ENCODE results near the gene ZNF385D. TPM values are rescaled to one million over a fixed set of nuclear protein-coding genes. Genes with fewer than 3 reads are reported as not detected.

The ZNF385D gene
- total RNA-seq, 1 experiment from 2014 or later = 0.28 TPM

DNA sequence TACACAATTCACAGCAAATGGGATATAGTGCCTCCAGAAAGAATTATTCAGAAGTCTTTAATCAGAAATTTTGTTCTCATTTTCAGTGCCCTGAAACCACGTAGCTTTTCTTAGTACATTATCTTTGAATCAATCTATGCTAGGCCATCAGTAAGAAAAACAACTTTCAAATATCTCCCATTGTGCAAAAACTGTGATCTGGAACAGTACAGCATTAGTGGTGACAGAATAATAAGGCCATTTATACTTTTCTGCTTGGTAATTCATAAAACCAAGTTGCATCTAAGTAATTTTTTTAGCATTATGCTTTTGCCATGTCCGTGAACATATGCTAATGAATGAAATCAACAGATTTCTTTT, 35.4 kb upstream of the ZNF385D start:
- Histone ChIP-seq H4K20me1 (ENCODE audit: insufficient read depth) (no peaks in the 10 kb centered on the region), H3K27me3 (ENCODE audit: insufficient read depth, low read depth) (no peaks in the 10 kb centered on the region), H3K27ac (no peak overlapping the region), H3K79me2 (ENCODE audit: low read depth) (no peaks in the 10 kb centered on the region), H3K9me2 (ENCODE audit: insufficient read depth) (peaks cover 4% of the 10 kb centered on the region; the same call in 1 of the 2 replicates), H2AFZ (peak overlapping the region; percentile 36; the same call in 1 of the 2 replicates), H3K4me1 (replicated peaks; ENCODE audit: insufficient read depth) (no peaks in the 10 kb centered on the region), H3K4me3 (no peak overlapping the region), H3K9me3 (ENCODE audit: insufficient read depth, low read depth) (no peaks in the 10 kb centered on the region), H3K36me3 (ENCODE audit: low read depth) (no peaks in the 10 kb centered on the region), H3K4me2 (no peak overlapping the region), H3F3A (ENCODE audit: insufficient read depth, low read depth) (no peaks in the 10 kb centered on the region)
- intact Hi-C loops (cut with micrococcal nuclease; ENCODE audit: unreplicated experiment) = no loop called here
- BruUV-seq (replicated peaks) = no TSS peak
- no peak for TF ChIP-seq EZH2 (IDR thresholded peaks at IDR 0.05; ENCODE audit: low read depth)
- TF ChIP-seq, protein P1, sequence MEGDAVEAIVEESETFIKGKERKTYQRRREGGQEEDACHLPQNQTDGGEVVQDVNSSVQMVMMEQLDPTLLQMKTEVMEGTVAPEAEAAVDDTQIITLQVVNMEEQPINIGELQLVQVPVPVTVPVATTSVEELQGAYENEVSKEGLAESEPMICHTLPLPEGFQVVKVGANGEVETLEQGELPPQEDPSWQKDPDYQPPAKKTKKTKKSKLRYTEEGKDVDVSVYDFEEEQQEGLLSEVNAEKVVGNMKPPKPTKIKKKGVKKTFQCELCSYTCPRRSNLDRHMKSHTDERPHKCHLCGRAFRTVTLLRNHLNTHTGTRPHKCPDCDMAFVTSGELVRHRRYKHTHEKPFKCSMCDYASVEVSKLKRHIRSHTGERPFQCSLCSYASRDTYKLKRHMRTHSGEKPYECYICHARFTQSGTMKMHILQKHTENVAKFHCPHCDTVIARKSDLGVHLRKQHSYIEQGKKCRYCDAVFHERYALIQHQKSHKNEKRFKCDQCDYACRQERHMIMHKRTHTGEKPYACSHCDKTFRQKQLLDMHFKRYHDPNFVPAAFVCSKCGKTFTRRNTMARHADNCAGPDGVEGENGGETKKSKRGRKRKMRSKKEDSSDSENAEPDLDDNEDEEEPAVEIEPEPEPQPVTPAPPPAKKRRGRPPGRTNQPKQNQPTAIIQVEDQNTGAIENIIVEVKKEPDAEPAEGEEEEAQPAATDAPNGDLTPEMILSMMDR (conservative IDR thresholded peaks at IDR 0.05) = no peak
- CTCF ChIA-PET = no interaction called here
- no peak for DNase-seq
- POLR2A ChIA-PET (ENCODE audit: unreplicated experiment) = no interaction called here

DNA sequence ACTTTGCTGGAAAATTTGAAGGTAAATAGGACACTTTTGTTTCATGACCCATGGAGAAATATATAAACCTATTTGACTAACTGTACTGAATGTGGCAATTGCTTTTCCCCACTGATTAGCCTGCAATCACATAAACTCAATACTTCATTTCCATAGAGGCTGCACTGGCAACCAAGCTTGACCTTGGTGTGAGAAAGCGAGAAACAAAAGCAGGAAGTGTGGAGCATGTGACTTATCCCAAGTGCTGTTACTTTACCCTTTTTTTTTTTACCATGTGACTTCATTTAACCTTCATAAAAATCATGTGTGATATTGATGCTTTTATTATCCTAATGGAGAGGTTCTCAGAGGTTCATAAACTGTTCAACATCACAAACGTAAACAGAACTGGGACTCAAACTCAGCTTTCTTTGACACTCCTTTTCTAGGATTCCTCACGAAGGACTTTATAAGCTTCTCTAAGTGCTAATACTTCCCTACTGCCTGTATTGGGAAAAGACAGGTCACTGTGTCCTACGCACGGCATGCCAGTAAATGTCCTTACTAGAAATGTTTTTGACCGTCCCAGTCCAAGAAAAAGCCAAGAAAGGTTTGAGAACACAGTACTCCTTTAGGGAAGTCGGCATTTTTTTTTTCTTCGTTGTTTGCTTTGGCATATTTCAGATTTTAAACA, 34.9 kb upstream of the ZNF385D start:
- CTCF ChIA-PET = no interaction called here
- H3K79me2 ChIP-seq (ENCODE audit: low read depth) = no peaks in the 10 kb centered on the region
- no peaks in the 10 kb centered on the region for H3K36me3 ChIP-seq (ENCODE audit: low read depth)
- TF ChIP-seq, protein P1 (conservative IDR thresholded peaks at IDR 0.05) = no peak
- TF ChIP-seq EZH2 (IDR thresholded peaks at IDR 0.05; ENCODE audit: low read depth) = no peak
- peaks cover 4% of the 10 kb centered on the region; the same call in 1 of the 2 replicates for H3K9me2 ChIP-seq (ENCODE audit: insufficient read depth)
- H3K4me1 ChIP-seq (replicated peaks; ENCODE audit: insufficient read depth) = no peaks in the 10 kb centered on the region
- H4K20me1 ChIP-seq (ENCODE audit: insufficient read depth) = no peaks in the 10 kb centered on the region
- H3K27ac ChIP-seq = no peak overlapping the region
- intact Hi-C loops (cut with micrococcal nuclease; ENCODE audit: unreplicated experiment) = no loop called here
- POLR2A ChIA-PET (ENCODE audit: unreplicated experiment) = no interaction called here
- H3K4me2 ChIP-seq = no peak overlapping the region
- H3K9me3 ChIP-seq (ENCODE audit: insufficient read depth, low read depth) = no peaks in the 10 kb centered on the region
- DNase-seq = no peak
- H2AFZ ChIP-seq = peak overlapping the region; percentile 36; the same call in 1 of the 2 replicates
- H3F3A ChIP-seq (ENCODE audit: insufficient read depth, low read depth) = no peaks in the 10 kb centered on the region
- H3K27me3 ChIP-seq (ENCODE audit: insufficient read depth, low read depth) = no peaks in the 10 kb centered on the region
- H3K4me3 ChIP-seq = no peak overlapping the region
- BruUV-seq (replicated peaks) = no TSS peak

DNA sequence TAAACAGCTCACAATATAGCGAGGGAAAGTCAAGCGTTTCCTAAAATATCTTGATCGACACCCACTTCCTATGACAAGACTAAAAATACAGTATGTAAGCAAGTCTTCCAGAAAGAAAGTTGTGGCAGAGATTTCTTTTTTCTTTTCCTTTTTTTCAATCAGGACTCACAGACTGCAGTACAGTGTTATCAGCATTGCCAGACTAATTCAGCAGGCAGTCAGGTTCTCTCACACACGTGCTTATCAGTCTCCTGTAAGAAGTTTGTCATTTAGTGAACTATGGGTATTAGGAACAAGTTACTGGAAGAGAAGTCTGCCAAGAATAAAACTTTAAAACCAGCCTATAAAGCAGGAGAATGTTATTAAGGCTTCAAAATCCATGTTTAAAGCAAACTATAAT, 32.8 kb upstream of the ZNF385D start:
- intact Hi-C loops (cut with micrococcal nuclease; ENCODE audit: unreplicated experiment) = no loop called here
- CTCF ChIA-PET = no interaction called here
- no peak for DNase-seq

More for the DNA sequence above, 32.8 kb upstream of the ZNF385D start:
- H3K4me1 ChIP-seq (replicated peaks; ENCODE audit: insufficient read depth) = no peaks in the 10 kb centered on the region
- no peaks in the 10 kb centered on the region for H3F3A ChIP-seq (ENCODE audit: insufficient read depth, low read depth)
- no peak overlapping the region for H2AFZ ChIP-seq
- no peak overlapping the region for H3K4me2 ChIP-seq
- no peaks in the 10 kb centered on the region for H3K36me3 ChIP-seq (ENCODE audit: low read depth)
- H4K20me1 ChIP-seq (ENCODE audit: insufficient read depth) = no peaks in the 10 kb centered on the region
- TF ChIP-seq, protein P1 (conservative IDR thresholded peaks at IDR 0.05) = no peak
- no peak for TF ChIP-seq EZH2 (IDR thresholded peaks at IDR 0.05; ENCODE audit: low read depth)
- H3K79me2 ChIP-seq (ENCODE audit: low read depth) = no peaks in the 10 kb centered on the region
- no peak overlapping the region for H3K4me3 ChIP-seq
- no TSS peak for BruUV-seq (replicated peaks)
- H3K27ac ChIP-seq = no peak overlapping the region
- H3K27me3 ChIP-seq (ENCODE audit: insufficient read depth, low read depth) = no peaks in the 10 kb centered on the region
- POLR2A ChIA-PET (ENCODE audit: unreplicated experiment) = no interaction called here
- H3K9me2 ChIP-seq (ENCODE audit: insufficient read depth) = peaks cover 4% of the 10 kb centered on the region; the same call in 1 of the 2 replicates
- H3K9me3 ChIP-seq (ENCODE audit: insufficient read depth, low read depth) = no peaks in the 10 kb centered on the region

Measured in PC-9 (cell line).